Measurements from ENCODE around the gene RFFL.

RFFL gene

GRCh38 chr17:35081638-35082037 lies 18.1 kb upstream of the RFFL start:
- no peak for DNase-seq (ENCODE audit: low read depth in 2 of 2)

GRCh38 chr17:35080536-35080935 lies 17.0 kb upstream of the RFFL start:
- DNase-seq (ENCODE audit: low read depth in 2 of 2): no peak

- DNase-seq (ENCODE audit: low read depth in 2 of 2): no peak
These were observed 16.3 kb upstream of the RFFL start for GRCh38 chr17:35079547-35080423.

GRCh38 chr17:35076874-35077273 lies 13.4 kb upstream of the RFFL start:
- no peak for DNase-seq (ENCODE audit: low read depth in 2 of 2)

- DNase-seq (ENCODE audit: low read depth in 2 of 2): no peak
These were observed 11.5 kb upstream of the RFFL start for GRCh38 chr17:35074711-35075707.

- DNase-seq (ENCODE audit: low read depth in 2 of 2): no peak
These were observed 10.6 kb upstream of the RFFL start for GRCh38 chr17:35073991-35074627.

GRCh38 chr17:35073183-35073790 lies 9.8 kb upstream of the RFFL start:
- no peak for DNase-seq (ENCODE audit: low read depth in 2 of 2)

GRCh38 chr17:35069311-35069710 lies 5.8 kb upstream of the RFFL start:
- DNase-seq (ENCODE audit: low read depth in 2 of 2): peak in 1 of 2 experiments; percentile 23

GRCh38 chr17:35068249-35068648 lies 4.7 kb upstream of the RFFL start:
- DNase-seq (ENCODE audit: low read depth in 2 of 2): no peak

- no peak for DNase-seq (ENCODE audit: low read depth in 2 of 2)
These were observed 2.4 kb upstream of the RFFL start for GRCh38 chr17:35065880-35066279.

- DNase-seq (ENCODE audit: low read depth in 2 of 2): no peak
These were observed 1.2 kb upstream of the RFFL start for GRCh38 chr17:35064516-35065215.

- DNase-seq (ENCODE audit: low read depth in 2 of 2): no peak
These were observed 1.2 kb downstream of the RFFL start for GRCh38 chr17:35062308-35062707.

GRCh38 chr17:35057332-35057915 lies 6.1 kb downstream of the RFFL start:
- no peak for DNase-seq (ENCODE audit: low read depth in 2 of 2)

GRCh38 chr17:35056013-35056412 lies 7.5 kb downstream of the RFFL start:
- DNase-seq (ENCODE audit: low read depth in 2 of 2): no peak

GRCh38 chr17:35053204-35053603 lies 10.3 kb downstream of the RFFL start:
- DNase-seq (ENCODE audit: low read depth in 2 of 2): no peak

GRCh38 chr17:35052780-35053179 lies 10.7 kb downstream of the RFFL start:
- DNase-seq (ENCODE audit: low read depth in 2 of 2): no peak

- peak; percentile 8 to 10 for DNase-seq (ENCODE audit: low read depth in 2 of 2)
These were observed 11.3 kb downstream of the RFFL start for GRCh38 chr17:35052241-35052610.

GRCh38 chr17:35051579-35052240 lies 11.8 kb downstream of the RFFL start:
- DNase-seq (ENCODE audit: low read depth in 2 of 2): peak; percentile 6 to 8

- no peak for DNase-seq (ENCODE audit: low read depth in 2 of 2)
These were observed 12.3 kb downstream of the RFFL start for GRCh38 chr17:35051183-35051578.

- no peak for DNase-seq (ENCODE audit: low read depth in 2 of 2)
These were observed 13.3 kb downstream of the RFFL start for GRCh38 chr17:35050170-35050569.

Data from fibroblast of skin of left quadriceps (primary cell).